Lower leg skin (tissue), 4 donors: Measurements from ENCODE around the gene OR10X1. TPM values are rescaled to one million over a fixed set of nuclear protein-coding genes. Genes with fewer than 3 reads are reported as not detected.

ENCODE experiments used
- DNase-seq, 2 donors: peaks; one replicate each; pipeline ENCODE4 v3.0.0-alpha.2; 2019; ENCODE audit warnings: low spot score in 2 of 2
- H3K4me3 ChIP-seq: fragments of 200-600 bp; sonication (generic); 2 replicates; pipeline ENCODE4 v1.5.1; 2017; ENCODE audit warnings: mild to moderate bottlenecking, low read depth; ENCODE audit not compliant: poor library complexity, severe bottlenecking
- POLR2A ChIP-seq, 2 donors: fragments of 450-650 bp; IDR thresholded peaks; one replicate each; pipeline ENCODE4 v1.6.1; 2016 to 2017; ENCODE audit warnings: antibody characterized with exemption in 2 of 2, mild to moderate bottlenecking in 1 of 2, moderate library complexity in 1 of 2
- WGBS, 2 donors: methylation state at CpG; one replicate each; pipeline ENCODE4 v1.1.5; 2018; 5-methylcytosine and 5-hydroxymethylcytosine counted together
- intact Hi-C: fragments of 100-400 bp; cut with DNase I; formaldehyde crosslinking; loops from one replicate; pipeline ENCODE4 v1.15.0; 2023; ENCODE audit warnings: low total_unique reads
- total RNA-seq, 4 donors: library from RNA; depleted of rRNA; stranded (reverse); fragments of >200 nt; gene quantifications; one replicate each; pipeline ENCODE4 v1.1.0, GENCODE V29; 2016
- TF ChIP-seq, protein P1 (sequence below), 3 donors: fragments of 450-650 bp; IDR thresholded peaks; one replicate each; pipeline ENCODE4 v1.5.1; 2016; ENCODE audit warnings: antibody characterized with exemption in 3 of 3, mild to moderate bottlenecking in 3 of 3, moderate library complexity in 2 of 3

The OR10X1 gene
- total RNA-seq, 4 donors from 2014 or later, result not detected

DNA sequence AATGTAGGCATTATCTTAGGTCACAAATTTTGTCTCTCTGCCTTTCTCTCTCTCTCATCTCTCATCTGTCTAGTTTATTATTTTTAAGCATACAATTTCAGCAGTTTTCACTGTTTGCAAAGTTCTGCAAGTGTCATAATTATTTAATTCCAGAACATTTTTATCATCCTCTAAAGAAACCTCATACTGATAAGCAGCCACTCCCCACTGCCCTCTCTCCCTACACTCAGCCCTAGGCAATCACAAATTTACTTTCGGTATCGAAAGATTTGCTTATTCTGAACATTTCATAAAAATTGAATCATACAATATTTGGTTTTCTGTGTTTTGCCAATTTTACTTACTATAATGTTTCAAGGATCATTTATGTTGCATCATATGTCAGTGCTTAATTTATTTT is 42.1 kb downstream of the OR10X1 start:
- TF ChIP-seq, protein P1, sequence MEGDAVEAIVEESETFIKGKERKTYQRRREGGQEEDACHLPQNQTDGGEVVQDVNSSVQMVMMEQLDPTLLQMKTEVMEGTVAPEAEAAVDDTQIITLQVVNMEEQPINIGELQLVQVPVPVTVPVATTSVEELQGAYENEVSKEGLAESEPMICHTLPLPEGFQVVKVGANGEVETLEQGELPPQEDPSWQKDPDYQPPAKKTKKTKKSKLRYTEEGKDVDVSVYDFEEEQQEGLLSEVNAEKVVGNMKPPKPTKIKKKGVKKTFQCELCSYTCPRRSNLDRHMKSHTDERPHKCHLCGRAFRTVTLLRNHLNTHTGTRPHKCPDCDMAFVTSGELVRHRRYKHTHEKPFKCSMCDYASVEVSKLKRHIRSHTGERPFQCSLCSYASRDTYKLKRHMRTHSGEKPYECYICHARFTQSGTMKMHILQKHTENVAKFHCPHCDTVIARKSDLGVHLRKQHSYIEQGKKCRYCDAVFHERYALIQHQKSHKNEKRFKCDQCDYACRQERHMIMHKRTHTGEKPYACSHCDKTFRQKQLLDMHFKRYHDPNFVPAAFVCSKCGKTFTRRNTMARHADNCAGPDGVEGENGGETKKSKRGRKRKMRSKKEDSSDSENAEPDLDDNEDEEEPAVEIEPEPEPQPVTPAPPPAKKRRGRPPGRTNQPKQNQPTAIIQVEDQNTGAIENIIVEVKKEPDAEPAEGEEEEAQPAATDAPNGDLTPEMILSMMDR (IDR thresholded peaks at IDR 0.05), result no peak
- no peak for TF ChIP-seq POLR2A (IDR thresholded peaks at IDR 0.05)
- H3K4me3 ChIP-seq, result no peak overlapping the region
- whole genome bisulfite sequencing, 2 donors, result 69 to 86% methylated on average over 2 of the region's 2 CpGs
- intact Hi-C loops, result no loop called here
- no peak for DNase-seq

- intact Hi-C loops, result no loop called here
- 58 to 62% methylated on average over 5 of the region's 5 CpGs for WGBS, 2 donors
- no peak for DNase-seq
- no peak overlapping the region for H3K4me3 ChIP-seq
- no peak for TF ChIP-seq POLR2A (IDR thresholded peaks at IDR 0.05)
- TF ChIP-seq, protein P1 (IDR thresholded peaks at IDR 0.05), result no peak
These were observed 45.2 kb downstream of the OR10X1 start for GRCh38 chr1:158534496-158534895.

Other genes with a start within 250 kb of the OR10X1 start
- gene CD1B, start 248.4 kb downstream of the OR10X1 start, total RNA-seq, result 1 to 10 TPM in 1 of 4 donors, under 1 TPM in 1, not detected in 2; 0.38 to 1.2 TPM
- 1 to 10 TPM; 5.3 to 6.7 (median 6.2) TPM for gene CD1E, start 226.0 kb downstream of the OR10X1 start, total RNA-seq
- gene OR10T2, start 180.4 kb downstream of the OR10X1 start, total RNA-seq, result not detected
- gene OR10K2, start 153.7 kb downstream of the OR10X1 start, total RNA-seq, result not detected
- gene OR10K1, start 118.1 kb downstream of the OR10X1 start, total RNA-seq, result not detected
- not detected for gene OR10R2, start 107.7 kb downstream of the OR10X1 start, total RNA-seq
- not detected for gene OR6Y1, start 25.5 kb downstream of the OR10X1 start, total RNA-seq
- gene OR6P1, start 9.3 kb downstream of the OR10X1 start, total RNA-seq, result not detected
- gene OR10Z1, start 25.4 kb upstream of the OR10X1 start, total RNA-seq, result not detected
- gene SPTA1, start 106.8 kb upstream of the OR10X1 start, total RNA-seq, result under 1 TPM in 1 of 4 donors, not detected in 3; 0.02 TPM
- not detected for gene OR6K2, start 120.8 kb upstream of the OR10X1 start, total RNA-seq
- gene OR6K3, start 140.8 kb upstream of the OR10X1 start, total RNA-seq, result not detected
- not detected for gene OR6K6, start 174.8 kb upstream of the OR10X1 start, total RNA-seq
- gene OR6N1, start 192.3 kb upstream of the OR10X1 start, total RNA-seq, result not detected
- not detected for gene OR6N2, start 201.3 kb upstream of the OR10X1 start, total RNA-seq